HCT116 (cell line): Measurements from ENCODE around the gene PROCA1. TPM values are rescaled to one million over a fixed set of nuclear protein-coding genes. Genes with fewer than 3 reads are reported as not detected.
A peak's percentile ranks its signal among the peaks of the same experiment; 100 is the strongest.

Experiments used
- ATAC-seq: fragments of 200-7000 bp; cut with Tn5 transposase; 2 replicates; pipeline ENCODE4 v1.9.1; 2020; ENCODE audit warnings: mild to moderate bottlenecking, moderate library complexity
- BruUV-seq: library from RNA; stranded (reverse); fragments of 400-500 nt; replicated peaks from 2 replicates; lab custom pipeline; 2021; lab: Mats Ljungman, UMichigan
- CTCF ChIA-PET: fragments of 300-600 bp; sonication (Branson Sonifier 250); formaldehyde crosslinking; loops from one replicate; lab custom pipeline; 2021; ENCODE audit warnings: antibody characterized with exemption; lab: Charles Lee
- POLR2A ChIA-PET: fragments of 300-600, 350-600 bp; sonication (Branson Sonifier 250); formaldehyde crosslinking; loops from one replicate; lab custom pipeline; 2021; ENCODE audit warnings: antibody characterized with exemption; lab: Charles Lee
- RAD21 ChIA-PET, 2 experiments: fragments of 300-600 bp; sonication (Branson Sonifier 250); formaldehyde crosslinking; loops; one replicate each; lab custom pipeline; 2023; ENCODE audit warnings: low total read pairs in 2 of 2; ENCODE audit not compliant: uncharacterized antibody in 2 of 2, unreplicated experiment in 2 of 2, low non-redundant PET in 1 of 2; lab: Charles Lee
- DNase-seq: peaks from one replicate; pipeline ENCODE4 v3.0.0-alpha.2; 2010; ENCODE audit warnings: low read depth, low spot score
- H2AFZ ChIP-seq: fragments of 200-600 bp; shearing (Covaris generic), sonication (generic); 2 replicates; pipeline ENCODE4 v1.6.1; 2017; ENCODE audit warnings: low read depth, mixed run types, mixed read lengths, antibody characterized with exemption, low read length; ENCODE audit not compliant: poor library complexity, severe bottlenecking
- H3K27ac ChIP-seq: 2 replicates; pipeline ENCODE4 v1.5.1; 2012; ENCODE audit warnings: low read depth, low read length
- H3K27me3 ChIP-seq: fragments of 200-600 bp; sonication (generic); 2 replicates; pipeline ENCODE4 v1.6.1; 2016; ENCODE audit warnings: mixed run types, low read length, mixed read lengths; ENCODE audit not compliant: insufficient read depth
- H3K36me3 ChIP-seq, 2 experiments: fragments of 200-500 bp in 1 of 2; fragments of 200-600 bp in 1 of 2; sonication (Bioruptor generic) in 1 of 2; sonication (generic) in 1 of 2; 2 replicates each; pipeline versions ENCODE4 v1.5.1 to v1.6.1; 2014 to 2016; ENCODE audit warnings: low read length in 2 of 2, inconsistent platforms in 1 of 2, mixed read lengths in 1 of 2, mixed run types in 1 of 2; ENCODE audit not compliant: insufficient read depth in 2 of 2, control insufficient read depth in 1 of 2
- H3K4me1 ChIP-seq, 2 experiments: fragments of 200-600 bp in 1 of 2; sonication (generic) in 1 of 2; 2 replicates each; pipeline versions ENCODE4 v1.5.1 to v1.6.1; 2012 to 2017; ENCODE audit warnings: low read length in 2 of 2, inconsistent platforms in 1 of 2, mild to moderate bottlenecking in 1 of 2, mixed read lengths in 1 of 2, mixed run types in 1 of 2, moderate library complexity in 1 of 2; ENCODE audit not compliant: insufficient read depth in 2 of 2, control insufficient read depth in 1 of 2
- H3K4me2 ChIP-seq: fragments of 200-600 bp; sonication (generic); 2 replicates; pipeline ENCODE4 v1.6.1; 2017; ENCODE audit warnings: mixed run types, low read length, mixed read lengths
- H3K4me3 ChIP-seq, 2 experiments: fragments of 200-600 bp in 1 of 2; sonication (generic) in 1 of 2; replicated peaks in 1 of 2; 2 replicates each; pipeline ENCODE4 v1.5.1; 2011 to 2016; ENCODE audit warnings: low read length in 2 of 2, control low read depth in 1 of 2, low read depth in 1 of 2, mild to moderate bottlenecking in 1 of 2, mixed read lengths in 1 of 2, mixed run types in 1 of 2
- H3K79me2 ChIP-seq: fragments of 200-600 bp; sonication (generic); 2 replicates; pipeline ENCODE4 v1.6.1; 2017; ENCODE audit warnings: mild to moderate bottlenecking, mixed run types, low read length, moderate library complexity, mixed read lengths; ENCODE audit not compliant: insufficient read depth
- H3K9ac ChIP-seq: fragments of 200-600 bp; sonication (generic); 2 replicates; pipeline ENCODE4 v1.6.1; 2016; ENCODE audit warnings: low read length, mixed read lengths
- H3K9me2 ChIP-seq: fragments of 200-600 bp; sonication (generic), shearing (Covaris generic); 2 replicates; pipeline ENCODE4 v1.6.1; 2017; ENCODE audit warnings: mixed run types, mild to moderate bottlenecking, moderate library complexity; ENCODE audit not compliant: insufficient read depth
- H3K9me3 ChIP-seq, 2 experiments: fragments of 200-500 bp in 1 of 2; fragments of 200-600 bp in 1 of 2; sonication (Bioruptor generic) in 1 of 2; sonication (generic) in 1 of 2; 2 replicates each; pipeline ENCODE4 v1.6.1; 2014 to 2017; ENCODE audit warnings: low read length in 2 of 2, mixed read lengths in 2 of 2, inconsistent platforms in 1 of 2, low read depth in 1 of 2, mild to moderate bottlenecking in 1 of 2, mixed run types in 1 of 2, moderate library complexity in 1 of 2; ENCODE audit not compliant: control insufficient read depth in 1 of 2, insufficient read depth in 1 of 2
- H4K20me1 ChIP-seq: fragments of 200-600 bp; sonication (generic), shearing (Covaris generic); 2 replicates; pipeline ENCODE4 v1.6.1; 2017; ENCODE audit warnings: mixed run types, mild to moderate bottlenecking, moderate library complexity; ENCODE audit not compliant: insufficient read depth
- ATF3 ChIP-seq: IDR thresholded peaks from 2 replicates; pipeline ENCODE4 v1.6.1; 2012
- CBX3 ChIP-seq: IDR thresholded peaks from 2 replicates; pipeline ENCODE4 v1.6.1; 2012; ENCODE audit warnings: low read depth
- CEBPB ChIP-seq: IDR thresholded peaks from 2 replicates; pipeline ENCODE4 v1.6.1; 2012; ENCODE audit warnings: low read depth
- CTCF ChIP-seq, 3 experiments: fragments of 200-600 bp in 1 of 3; sonication (generic) in 1 of 3; IDR thresholded peaks in 2 of 3; conservative IDR thresholded peaks in 1 of 3; 2 replicates each; pipeline ENCODE4 v1.5.1; 2012 to 2017; ENCODE audit warnings: low read depth in 2 of 3, low read length in 2 of 3, antibody characterized with exemption in 1 of 3, borderline replicate concordance in 1 of 3, control low read depth in 1 of 3, mild to moderate bottlenecking in 1 of 3, mixed read lengths in 1 of 3, mixed run types in 1 of 3, moderate library complexity in 1 of 3; ENCODE audit not compliant: insufficient read depth in 1 of 3
- EGR1 ChIP-seq: IDR thresholded peaks from 2 replicates; pipeline ENCODE4 v1.6.1; 2012; ENCODE audit warnings: low read depth
- ELF1 ChIP-seq: IDR thresholded peaks from 2 replicates; pipeline ENCODE4 v1.6.1; 2012; ENCODE audit warnings: low read depth, borderline replicate concordance
- EZH2 ChIP-seq: fragments of 200-600 bp; sonication (generic); IDR thresholded peaks from 2 replicates; pipeline ENCODE4 v1.6.1; 2017; ENCODE audit warnings: antibody characterized with exemption, mixed run types
- EZH2phosphoT487 ChIP-seq: fragments of 200-600 bp; IDR thresholded peaks from 2 replicates; pipeline ENCODE4 v1.6.1; 2018; ENCODE audit warnings: antibody characterized with exemption, borderline replicate concordance
- FOSL1 ChIP-seq: IDR thresholded peaks from 2 replicates; pipeline ENCODE4 v1.6.1; 2012; ENCODE audit warnings: low read depth
- JUND ChIP-seq: IDR thresholded peaks from 2 replicates; pipeline ENCODE4 v1.6.1; 2012
- MAX ChIP-seq: IDR thresholded peaks from 2 replicates; pipeline ENCODE4 v1.6.1; 2012
- POLR2A ChIP-seq: IDR thresholded peaks from 2 replicates; pipeline ENCODE4 v1.7.0; 2011; ENCODE audit warnings: borderline replicate concordance; ENCODE audit not compliant: insufficient read depth, insufficient read length; ENCODE audit errors: extremely low read depth
- POLR2AphosphoS5 ChIP-seq: IDR thresholded peaks from 2 replicates; pipeline ENCODE4 v1.6.1; 2011; ENCODE audit warnings: mild to moderate bottlenecking, low read depth, low read length, moderate library complexity
- RAD21 ChIP-seq: IDR thresholded peaks from 2 replicates; pipeline ENCODE4 v1.6.1; 2012; ENCODE audit warnings: low read depth, mild to moderate bottlenecking
- REST ChIP-seq: IDR thresholded peaks from 2 replicates; pipeline ENCODE4 v1.6.1; 2012; ENCODE audit warnings: low read depth
- SIN3A ChIP-seq: IDR thresholded peaks from 2 replicates; pipeline ENCODE4 v1.6.1; 2012; ENCODE audit warnings: low read depth
- SP1 ChIP-seq: IDR thresholded peaks from 2 replicates; pipeline ENCODE4 v1.6.1; 2012; ENCODE audit warnings: low read depth
- SRF ChIP-seq: IDR thresholded peaks from 2 replicates; pipeline ENCODE4 v1.6.1; 2012; ENCODE audit warnings: low read depth
- ZBTB33 ChIP-seq: IDR thresholded peaks from 2 replicates; pipeline ENCODE4 v1.6.1; 2011; ENCODE audit warnings: mild to moderate bottlenecking, low read length, moderate library complexity; ENCODE audit not compliant: insufficient replicate concordance; ENCODE audit errors: extremely low read depth
- ZFX ChIP-seq: fragments of 450-650 bp; IDR thresholded peaks from 2 replicates; pipeline ENCODE4 v1.6.1; 2017
- intact Hi-C: fragments of 100-400 bp; cut with micrococcal nuclease; formaldehyde crosslinking; loops from 2 replicates; pipeline ENCODE4 v1.10.0; 2022
- total RNA-seq: library from RNA; stranded (reverse); gene quantifications from one replicate; pipeline ENCODE4 v1.2.1, GENCODE V29; 2021; ENCODE audit not compliant: unreplicated experiment

Gene PROCA1
- total RNA-seq, 1 experiment from 2014 or later: 0.96 TPM

- Histone ChIP-seq H3K79me2 (peaks cover 40% of the 10 kb centered on the region), H3K9me2 (no peaks in the 10 kb centered on the region), H4K20me1 (peaks cover 15% of the 10 kb centered on the region; the same call in 1 of the 2 replicates), H3K4me3 (peak overlapping the region; percentile 58 to 59), H3K4me2 (peak overlapping the region; percentile 77), H3K4me1 (peaks cover 42 to 83% of the 10 kb centered on the region in 2 experiments), H3K27me3 (no peaks in the 10 kb centered on the region), H2AFZ (no peak overlapping the region), H3K9ac (peak overlapping the region; percentile 90), H3K27ac (peak overlapping the region; percentile 89), H3K36me3 (peaks cover 21 to 37% of the 10 kb centered on the region in 2 experiments; a peak in 3 of 4 replicates), H3K9me3 (no peaks in the 10 kb centered on the region)
- intact Hi-C loops: loop anchor here (2.0 to 5.0 kb wide), 4 partner anchors 123 to 387 kb away; partner anchors contain the start of gene DHRS13
- ChIA-PET CTCF (interaction anchor here (0.9 to 5.2 kb wide), 14 partner anchors 22 to 390 kb away, joined by 3 to 207 read pairs (median 16); partner anchors contain the start of genes PHF12 and TRAF4), POLR2A (interaction anchor here (0.9 to 5.4 kb wide), 12 partner anchors 15 to 228 kb away, joined by 3 to 149 read pairs (median 4); partner anchors contain the start of genes PHF12, PROCA1 and TRAF4), RAD21 (interaction anchor here (0.9 to 3.3 kb wide), 13 partner anchors 17 to 392 kb away, joined by 3 to 28 read pairs (median 7); partner anchors contain the start of genes PHF12 (in 2 of the 2) and DHRS13 (in 1 of the 2))
- peak; percentile 35 for ATAC-seq
- no TSS peak for BruUV-seq
- no peak for DNase-seq
- TF ChIP-seq POLR2A (peak; percentile 84), EZH2 (no peak), ATF3 (no peak), EZH2phosphoT487 (no peak), CEBPB (no peak), EGR1 (no peak), JUND (no peak), REST (no peak), POLR2AphosphoS5 (peak; percentile 64), SP1 (no peak), ZBTB33 (peak; percentile 59), FOSL1 (no peak), SIN3A (no peak; the same call in 1 of the 2 replicates), ZFX (peak; percentile 63; the same call in 1 of the 2 replicates), CTCF (IDR thresholded peaks at IDR 0.05 in 2 of 3, conservative IDR thresholded peaks at IDR 0.05 in 1 of 3; ENCODE audit: borderline replicate concordance in 1 of 3, insufficient read depth in 1 of 3, low read depth in 2 of 3, low read length in 2 of 3) (no peak), RAD21 (no peak), SRF (no peak), ELF1 (no peak), CBX3 (no peak), MAX (peak; percentile 94)
Measured at GRCh38 chr17:28725660-28726225, 14.1 kb upstream of the PROCA1 start.
